Activated T-helper 1 cell treated with Interleukin-2 at 50 U/mL for 16 hours (primary cell): Measurements from ENCODE around the gene HSBP1.
A peak's percentile ranks its signal among the peaks of the same experiment; 100 is the strongest.

Experiments
- DNase-seq: peaks from one replicate; pipeline ENCODE4 v3.0.0-alpha.2; 2020; ENCODE audit warnings: low read depth

HSBP1 gene

GRCh38 chr16:83803811-83804210, 4.0 kb upstream of the HSBP1 start:
- DNase-seq, result no peak

DNA sequence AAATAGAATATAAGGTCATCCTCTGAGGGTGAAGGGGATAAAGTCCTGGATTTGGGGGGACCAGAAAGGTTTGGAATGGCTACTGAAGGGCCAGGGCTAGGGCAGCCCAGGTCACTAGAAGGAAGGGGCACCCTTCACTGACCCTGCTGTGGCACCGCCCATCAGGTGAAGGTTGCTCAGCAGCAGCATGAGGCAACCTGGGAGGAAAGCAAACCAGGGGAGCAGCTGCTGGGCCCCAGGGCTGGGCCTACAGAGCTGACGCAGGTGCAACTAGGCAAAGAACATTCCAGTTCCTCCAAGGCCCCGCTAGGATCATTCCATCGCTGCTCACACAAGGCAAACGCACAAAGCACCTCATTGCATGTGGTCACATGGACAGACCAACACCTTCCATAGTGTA, 3.4 kb upstream of the HSBP1 start:
- DNase-seq, result no peak

DNA sequence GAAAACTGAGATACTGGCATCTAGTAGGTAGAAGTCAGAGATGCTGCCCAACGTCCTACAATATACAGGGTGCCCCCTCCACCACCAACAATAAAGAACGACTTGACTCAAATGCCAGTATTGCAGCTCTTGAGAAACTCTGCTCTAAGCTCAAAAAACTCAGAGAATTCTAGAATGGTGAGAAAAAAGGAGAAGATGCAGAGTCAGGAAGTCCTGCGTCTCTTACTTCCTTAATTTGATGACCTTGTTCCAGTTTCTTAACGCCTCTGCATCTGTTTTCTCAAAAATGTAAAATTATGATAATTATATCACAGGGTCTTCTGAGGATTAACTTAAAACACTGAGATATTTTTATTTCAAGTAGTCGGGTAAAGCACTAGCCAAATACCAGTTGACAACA, 1.7 kb upstream of the HSBP1 start:
- no peak for DNase-seq

DNA sequence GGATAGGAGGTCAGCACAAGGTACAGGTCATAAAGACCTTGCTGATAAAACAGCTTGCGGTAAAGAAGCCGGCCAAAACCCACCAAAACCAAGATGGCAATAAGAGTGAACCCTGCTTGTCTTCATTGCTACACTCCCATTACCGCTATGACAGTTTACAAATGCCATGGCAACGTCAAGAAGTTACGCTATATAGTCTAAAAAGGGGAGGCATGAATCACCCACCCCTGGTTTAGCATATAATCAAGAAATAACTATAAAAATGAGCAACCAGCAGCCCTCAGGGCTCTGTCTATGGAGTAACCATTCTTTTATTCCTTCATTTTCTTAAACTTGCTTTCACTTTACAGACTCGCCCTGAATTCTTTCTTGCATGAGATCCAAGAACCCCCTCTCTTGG, 1.0 kb upstream of the HSBP1 start:
- DNase-seq, result no peak

GRCh38 chr16:83807327-83807709, 460 bp upstream of the HSBP1 start:
- DNase-seq, result no peak

DNA sequence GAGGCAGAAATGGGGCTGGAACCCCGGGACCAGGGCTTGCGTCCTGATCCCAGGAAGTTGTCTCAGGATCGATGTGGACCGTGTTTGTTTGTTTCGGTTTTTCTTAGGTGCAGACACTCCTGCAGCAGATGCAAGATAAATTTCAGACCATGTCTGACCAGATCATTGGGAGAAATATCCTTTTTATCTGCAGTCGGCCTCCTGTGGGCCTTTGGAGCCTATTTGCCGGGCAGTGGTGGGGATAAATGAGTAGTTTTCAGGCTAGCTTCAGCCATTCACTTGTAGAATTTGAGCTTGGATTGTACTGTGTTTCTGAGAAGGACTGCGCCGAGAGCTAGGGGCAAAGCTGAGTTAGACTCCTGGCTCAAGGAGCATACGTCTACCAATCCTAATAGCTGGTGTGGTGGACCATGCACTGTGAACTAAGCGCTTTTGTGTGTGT, 816 bp downstream of the HSBP1 start:
- DNase-seq, result no peak

- no peak for DNase-seq
These were observed 1.3 kb downstream of the HSBP1 start for GRCh38 chr16:83809092-83809491.

DNA sequence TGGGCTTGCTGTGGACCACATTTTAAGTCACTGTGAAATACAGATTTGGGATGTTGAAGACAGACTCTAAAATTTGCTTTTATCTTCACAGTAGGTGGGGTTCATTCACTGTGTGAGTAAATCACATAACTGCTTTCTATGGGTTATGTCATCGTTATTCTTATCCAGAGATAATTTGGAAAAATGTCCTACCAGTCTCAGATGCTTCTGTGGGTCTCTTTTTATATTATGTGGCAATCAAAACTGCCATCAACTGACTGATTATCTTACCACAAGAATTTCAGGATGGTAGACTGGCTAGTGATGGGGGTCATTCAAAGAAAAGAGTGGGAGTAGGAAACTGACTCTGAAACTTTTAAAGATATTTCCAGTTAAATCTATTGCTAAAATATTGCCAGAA, 3.1 kb downstream of the HSBP1 start:
- no peak for DNase-seq

DNA sequence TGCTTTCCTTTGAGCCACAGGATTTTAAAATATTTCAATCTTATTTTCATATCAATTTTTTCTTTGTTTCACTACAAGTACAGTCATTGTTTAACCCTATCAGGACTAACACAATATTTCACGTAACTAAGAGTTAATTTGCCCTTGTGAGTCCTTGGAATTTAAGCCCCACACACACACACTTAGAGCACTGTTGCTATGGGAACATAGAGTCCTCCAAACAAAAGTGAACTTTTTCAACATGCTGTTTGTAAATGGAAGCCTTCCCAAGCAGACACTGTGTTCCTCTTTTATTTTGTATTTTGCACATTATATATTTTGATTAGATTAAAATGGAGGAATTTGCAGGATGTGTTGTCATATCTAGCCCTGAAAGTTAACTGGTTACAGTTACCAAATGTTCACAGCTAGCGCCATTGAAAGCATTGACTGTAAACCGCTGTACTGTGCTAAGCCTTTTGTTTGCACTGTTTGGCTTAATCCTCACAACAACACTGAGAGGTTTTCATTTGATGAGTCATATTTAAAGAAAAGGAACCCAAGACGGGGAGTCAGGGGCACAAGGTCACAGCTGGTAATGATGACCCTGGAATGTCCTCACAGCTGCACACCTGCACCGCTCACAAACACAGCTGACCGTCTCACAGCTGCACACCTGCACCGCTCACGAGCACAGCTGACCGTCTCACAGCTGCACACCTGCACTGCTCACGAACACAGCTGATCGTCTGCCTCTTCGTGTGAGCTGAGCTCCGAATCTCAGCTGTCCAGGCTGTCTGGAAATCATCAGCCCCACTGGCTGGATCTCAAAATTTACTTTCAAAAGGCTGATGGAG, 6.3 kb downstream of the HSBP1 start:
- DNase-seq, result no peak

- no peak for DNase-seq
These were observed 6.8 kb downstream of the HSBP1 start for GRCh38 chr16:83814659-83814985.

DNA sequence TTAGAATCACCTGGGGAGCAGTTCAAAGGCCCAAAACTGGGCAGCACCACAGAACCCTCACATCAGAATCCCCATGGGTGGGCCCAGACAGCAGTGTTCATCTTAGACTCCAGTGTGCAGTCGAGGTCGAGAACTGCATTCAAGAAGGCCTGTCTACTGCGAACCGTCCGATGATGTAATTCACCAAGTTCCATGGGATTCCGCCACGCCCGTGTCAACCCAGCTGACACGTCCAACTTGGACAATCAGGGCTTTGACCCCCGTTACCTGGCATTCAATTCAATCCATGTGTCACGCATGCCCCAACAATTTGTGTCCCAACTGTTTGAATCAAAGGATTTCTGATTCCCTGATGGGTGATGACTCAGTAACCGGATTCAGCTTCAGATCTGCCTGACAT, 9.2 kb downstream of the HSBP1 start:
- no peak for DNase-seq

- no peak for DNase-seq
These were observed 10.5 kb downstream of the HSBP1 start for GRCh38 chr16:83818276-83818675.

DNA sequence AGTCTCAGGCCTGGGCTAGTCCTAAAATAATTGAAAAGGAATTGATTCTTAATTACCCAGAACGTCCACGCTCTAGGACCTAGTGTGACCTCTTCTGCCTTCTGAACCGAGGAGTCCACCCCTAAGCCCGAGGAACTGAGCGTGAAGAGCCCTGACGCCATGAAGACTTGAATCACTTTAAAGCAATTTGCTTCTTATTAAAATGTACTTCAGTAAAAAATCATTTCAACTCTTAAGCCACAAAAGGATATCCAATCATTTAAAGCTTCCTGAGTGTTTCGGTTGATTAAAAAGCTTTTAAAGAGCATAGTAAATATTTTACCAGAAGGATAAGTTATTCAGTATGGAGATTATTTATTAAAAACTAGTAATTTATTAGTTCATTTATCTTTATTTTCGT, 11.6 kb downstream of the HSBP1 start:
- DNase-seq, result no peak

DNA sequence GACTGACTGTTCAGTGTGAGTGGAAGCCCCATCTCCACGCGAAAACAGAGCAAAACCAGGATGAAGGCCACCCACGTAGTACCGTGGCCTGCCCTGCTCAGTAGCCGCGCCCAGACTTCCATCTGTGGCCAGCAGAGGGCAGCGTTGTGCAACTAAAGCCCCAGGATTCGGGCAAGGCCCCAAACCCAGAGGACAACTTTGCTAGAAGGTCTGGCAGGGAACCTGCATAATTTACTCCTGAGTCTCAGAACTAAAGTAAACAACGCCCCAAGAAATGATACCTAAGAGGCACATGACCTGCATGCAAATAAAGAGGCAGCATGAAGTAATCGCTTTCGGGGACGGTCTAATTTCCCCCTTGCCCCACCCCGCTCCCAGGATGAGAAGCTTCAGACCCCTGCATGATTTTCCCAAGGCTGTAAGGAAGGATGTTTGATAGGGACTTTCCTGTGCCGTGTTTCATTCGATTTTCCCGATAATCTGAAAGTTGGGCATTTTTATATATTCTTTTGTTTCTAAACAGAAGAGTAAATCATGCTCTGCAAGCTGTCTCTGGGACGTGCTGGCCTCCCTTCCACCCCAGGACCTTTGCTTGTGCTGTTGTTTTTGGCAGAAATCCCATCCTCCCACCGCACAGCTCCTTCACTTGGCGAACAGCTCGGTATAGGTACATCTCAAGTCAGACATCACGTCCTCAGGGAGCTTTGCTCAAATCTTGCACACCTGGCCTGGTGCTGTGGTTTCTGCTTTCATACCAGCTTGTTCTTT, 18.6 kb downstream of the HSBP1 start:
- peak; percentile 62 for DNase-seq

DNA sequence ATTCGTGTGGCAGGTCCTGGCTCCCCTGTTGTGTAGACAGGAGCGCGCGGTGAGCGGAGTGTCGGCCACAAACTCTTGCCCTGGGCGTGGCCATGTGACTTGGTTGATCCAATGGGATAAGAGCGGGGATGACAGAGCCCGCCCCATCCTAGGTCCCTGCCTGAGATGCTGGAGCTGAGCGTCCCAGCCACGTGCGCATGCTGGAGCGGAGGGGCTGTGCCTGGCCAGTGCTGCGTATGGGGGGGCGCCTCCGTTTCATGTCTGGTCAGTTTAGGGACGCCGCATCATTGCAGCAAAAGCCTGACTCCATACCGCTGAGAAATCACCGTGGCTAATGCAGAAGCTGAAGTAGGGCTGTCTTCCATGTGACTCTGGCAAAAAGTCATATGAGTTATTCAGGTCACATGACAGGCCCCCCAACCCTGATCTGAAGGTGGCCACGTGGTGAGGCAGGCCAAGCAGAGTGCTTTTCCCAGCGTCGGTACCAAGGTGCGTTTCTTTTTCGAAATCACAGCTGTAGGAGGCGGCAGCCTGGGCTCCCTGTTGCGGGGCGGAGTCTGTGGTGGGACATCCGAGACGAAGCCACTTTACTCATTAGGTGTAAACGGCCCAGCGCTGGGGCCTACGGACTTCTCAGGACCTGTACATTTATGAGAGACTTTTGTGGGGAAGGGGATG, 22.5 kb downstream of the HSBP1 start:
- no peak for DNase-seq

DNA sequence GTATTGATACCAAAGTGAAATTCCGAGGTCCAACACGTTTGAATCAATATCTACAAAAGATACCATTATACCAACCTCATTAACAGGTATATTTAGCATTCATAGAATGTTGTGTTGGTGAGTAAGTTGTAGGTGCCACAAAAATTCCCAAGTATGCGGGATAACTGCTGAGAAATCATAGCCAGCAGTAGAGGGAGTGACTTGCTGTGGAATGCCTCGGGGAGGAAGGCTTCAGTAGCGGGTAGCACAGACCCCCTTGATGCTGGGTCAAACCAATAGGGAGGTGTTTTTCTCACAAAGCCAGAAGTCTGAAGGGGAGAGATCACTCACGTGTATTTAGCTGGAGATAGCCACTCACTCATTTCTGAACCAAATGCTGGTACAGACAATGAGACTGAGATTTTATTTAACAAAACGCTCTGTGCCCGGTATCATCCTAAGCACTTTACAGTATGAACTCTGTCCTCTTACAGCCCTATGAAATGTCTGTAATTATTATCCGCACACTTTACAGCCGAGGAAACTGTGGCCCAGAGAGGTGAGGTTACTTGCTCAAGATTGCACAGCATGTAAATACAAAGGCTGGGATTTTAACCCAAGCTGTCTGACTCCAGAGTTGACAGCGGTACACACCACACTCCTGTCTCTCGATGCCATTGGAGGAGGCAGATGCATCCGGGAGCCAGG, 23.1 kb downstream of the HSBP1 start:
- DNase-seq, result no peak

- no peak for DNase-seq
These were observed 23.7 kb downstream of the HSBP1 start for GRCh38 chr16:83831456-83831987.

DNA sequence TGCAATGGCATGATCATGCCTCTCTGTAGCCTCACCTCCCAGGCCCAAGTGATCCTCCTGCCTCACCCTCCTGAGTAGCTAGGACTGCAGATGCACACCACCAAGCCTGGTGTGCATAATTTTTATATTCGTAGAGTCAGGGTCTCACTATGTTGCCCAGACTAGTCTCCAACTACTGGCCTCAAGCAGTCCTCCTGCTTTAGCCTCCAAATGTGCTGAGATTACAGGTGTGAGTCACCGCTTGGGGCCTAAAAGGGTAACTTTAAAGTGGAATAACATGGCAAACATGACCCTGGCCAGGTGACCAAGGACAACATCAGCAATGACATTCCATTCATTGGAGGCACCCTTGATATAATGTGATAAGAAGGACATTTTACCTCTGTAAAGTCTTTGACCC, 26.1 kb downstream of the HSBP1 start:
- DNase-seq, result no peak

DNA sequence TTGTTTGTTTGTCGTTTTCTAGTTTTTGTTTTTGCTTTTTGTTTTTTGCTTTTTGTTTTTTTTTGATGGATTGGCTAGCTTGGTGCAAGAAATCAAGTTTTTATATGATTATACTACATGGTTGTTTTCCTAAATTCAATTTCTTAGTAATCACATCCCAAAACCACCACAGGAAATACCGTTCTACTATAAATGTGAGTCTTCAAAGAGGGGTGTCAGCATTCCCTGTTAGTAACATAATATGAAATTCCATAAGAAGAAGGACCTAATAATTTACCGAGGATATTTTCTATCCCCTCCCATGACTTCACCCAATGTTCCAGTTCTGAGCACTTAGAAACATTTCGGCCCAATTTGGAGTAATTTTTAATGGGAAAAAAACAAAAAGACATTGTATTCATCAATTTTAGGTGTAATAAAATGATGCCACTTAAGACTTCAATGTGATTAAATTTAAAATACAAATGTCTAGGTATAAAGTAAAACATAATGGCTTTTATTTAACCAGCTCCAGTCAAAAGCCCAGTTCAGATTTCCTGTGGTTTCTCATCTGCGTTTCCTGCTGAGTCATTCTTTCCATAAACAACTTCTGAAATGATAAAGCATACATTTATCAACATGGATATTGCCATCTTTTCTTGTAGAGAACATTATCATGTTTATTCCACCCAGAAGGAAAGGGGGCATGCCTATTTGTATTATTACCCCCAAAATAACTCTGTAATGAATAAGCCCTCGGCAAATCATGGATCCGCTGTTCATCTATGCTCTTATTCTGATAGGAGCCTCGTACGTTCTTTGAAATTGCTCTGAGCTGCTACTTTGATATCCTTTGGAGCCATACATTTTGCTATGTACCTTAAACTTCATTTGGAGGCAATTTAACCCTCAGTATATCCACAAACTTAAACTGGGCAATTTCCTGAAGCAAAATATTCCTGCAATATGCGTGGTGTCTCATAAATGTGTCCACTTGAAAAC, 28.1 kb downstream of the HSBP1 start:
- DNase-seq, result no peak

DNA sequence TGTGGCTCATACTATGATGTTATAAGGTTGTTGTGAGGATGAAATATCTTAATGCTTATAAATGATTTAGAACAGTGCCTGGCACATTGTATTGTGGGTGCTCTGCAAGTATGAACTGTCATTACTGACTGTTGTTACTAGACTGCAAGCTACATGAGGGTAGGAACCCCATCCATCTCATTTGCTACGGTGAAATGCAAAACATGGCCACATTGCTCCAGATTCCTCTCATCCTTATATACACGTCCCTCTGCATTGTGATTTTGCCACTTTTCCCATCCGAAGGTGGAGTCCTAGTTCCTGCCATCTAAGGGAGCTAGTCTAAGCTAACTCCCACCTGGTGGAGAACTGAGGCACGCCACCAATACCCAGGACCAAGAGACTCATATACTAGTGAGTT, 29.8 kb downstream of the HSBP1 start:
- DNase-seq, result no peak

- no peak for DNase-seq
These were observed 30.4 kb downstream of the HSBP1 start for GRCh38 chr16:83838151-83838550.
